HEK293 (cell line): Measurements from ENCODE around the gene SNUPN.

Experiments used
- CTCF ChIP-seq: fragments of 450-650 bp; formaldehyde crosslinking; IDR thresholded peaks from 2 replicates; pipeline ENCODE4 v1.5.1; 2016; ENCODE audit warnings: missing biosample characterization, missing genetic modification characterization
- GFI1B ChIP-seq: fragments of 450-650 bp; formaldehyde crosslinking; IDR thresholded peaks from 2 replicates; pipeline ENCODE4 v1.5.1; 2016; ENCODE audit warnings: missing biosample characterization, missing genetic modification characterization
- MEIS1 ChIP-seq: sonication (generic); formaldehyde crosslinking; IDR thresholded peaks from 2 replicates; pipeline ENCODE4 v1.8.1; 2022; ENCODE audit warnings: missing genetic modification reagents, mild to moderate bottlenecking, borderline replicate concordance
- PATZ1 ChIP-seq: fragments of 450-650 bp; formaldehyde crosslinking; IDR thresholded peaks from 2 replicates; pipeline ENCODE4 v1.5.1; 2016; ENCODE audit warnings: missing biosample characterization, missing genetic modification characterization
- ZFP37 ChIP-seq: fragments of 450-650 bp; formaldehyde crosslinking; IDR thresholded peaks from 2 replicates; pipeline ENCODE4 v1.5.1; 2016; ENCODE audit warnings: missing biosample characterization, missing genetic modification characterization
- ZNF302 ChIP-seq: fragments of 450-650 bp; formaldehyde crosslinking; IDR thresholded peaks from 2 replicates; pipeline ENCODE4 v1.5.1; 2016; ENCODE audit warnings: missing biosample characterization, missing genetic modification characterization, low read depth
- ZNF423 ChIP-seq: fragments of 450-650 bp; formaldehyde crosslinking; IDR thresholded peaks from 2 replicates; pipeline ENCODE4 v1.5.1; 2016; ENCODE audit warnings: missing biosample characterization, missing genetic modification characterization
- ZNF530 ChIP-seq: fragments of 450-650 bp; formaldehyde crosslinking; IDR thresholded peaks from 2 replicates; pipeline ENCODE4 v1.5.1; 2016; ENCODE audit warnings: low read depth, missing biosample characterization, missing genetic modification characterization
- ZNF561 ChIP-seq: fragments of 450-650 bp; IDR thresholded peaks from 2 replicates; pipeline ENCODE4 v1.5.1; 2018; ENCODE audit warnings: missing biosample characterization, missing genetic modification characterization, borderline replicate concordance
- ZNF639 ChIP-seq: fragments of 450-650 bp; formaldehyde crosslinking; IDR thresholded peaks from 2 replicates; pipeline ENCODE4 v1.5.1; 2016; ENCODE audit warnings: missing biosample characterization, missing genetic modification characterization
- ZNF830 ChIP-seq: fragments of 450-650 bp; IDR thresholded peaks from 2 replicates; pipeline ENCODE4 v1.5.0; 2018; ENCODE audit warnings: missing biosample characterization, missing genetic modification characterization, low read depth, mild to moderate bottlenecking, moderate library complexity

- TF ChIP-seq PATZ1 (tag by site-specific recombination) = no peak
- no peak for TF ChIP-seq GFI1B (tag by site-specific recombination)
- TF ChIP-seq ZNF302 = no peak
- no peak for TF ChIP-seq ZNF530 (tag by site-specific recombination)
- no peak for TF ChIP-seq ZNF830 (tag by site-specific recombination)
- no peak for TF ChIP-seq CTCF (tag by site-specific recombination)
- no peak for TF ChIP-seq ZNF423 (tag by site-specific recombination)
- no peak for TF ChIP-seq ZFP37 (tag by site-specific recombination)
- TF ChIP-seq ZNF561 (tag by site-specific recombination) = no peak
- TF ChIP-seq MEIS1 = no peak
- no peak for TF ChIP-seq ZNF639 (tag by site-specific recombination)
These were observed 35.7 kb upstream of the SNUPN start for GRCh38 chr15:75661100-75661755.
